ENCODE measurements around the gene GHRL.

GHRL gene

GRCh38 chr3:10308678-10309077 is 15.9 kb upstream of the GHRL start:
- DNase-seq (ENCODE audit: low spot score), result no peak
- no peak for TF ChIP-seq CTCF (IDR thresholded peaks at IDR 0.05; ENCODE audit: extremely low read depth, missing control alignments)

GRCh38 chr3:10306156-10306555 is 13.4 kb upstream of the GHRL start:
- TF ChIP-seq CTCF (IDR thresholded peaks at IDR 0.05; ENCODE audit: extremely low read depth, missing control alignments), result no peak
- DNase-seq (ENCODE audit: low spot score), result no peak

GRCh38 chr3:10305331-10305902 is 12.7 kb upstream of the GHRL start:
- DNase-seq (ENCODE audit: low spot score), result no peak
- TF ChIP-seq CTCF (IDR thresholded peaks at IDR 0.05; ENCODE audit: extremely low read depth, missing control alignments), result no peak

- no peak for DNase-seq (ENCODE audit: low spot score)
- TF ChIP-seq CTCF (IDR thresholded peaks at IDR 0.05; ENCODE audit: extremely low read depth, missing control alignments), result no peak
Observed at GRCh38 chr3:10304905-10305304, 12.2 kb upstream of the GHRL start.

GRCh38 chr3:10303785-10304184 is 11.0 kb upstream of the GHRL start:
- no peak for TF ChIP-seq CTCF (IDR thresholded peaks at IDR 0.05; ENCODE audit: extremely low read depth, missing control alignments)
- no peak for DNase-seq (ENCODE audit: low spot score)

GRCh38 chr3:10303105-10303504 is 10.4 kb upstream of the GHRL start:
- DNase-seq (ENCODE audit: low spot score), result no peak
- no peak for TF ChIP-seq CTCF (IDR thresholded peaks at IDR 0.05; ENCODE audit: extremely low read depth, missing control alignments)

GRCh38 chr3:10300087-10300486 is 7.3 kb upstream of the GHRL start:
- no peak for TF ChIP-seq CTCF (IDR thresholded peaks at IDR 0.05; ENCODE audit: extremely low read depth, missing control alignments)
- DNase-seq (ENCODE audit: low spot score), result no peak

Data from GM20000 (cell line).